ENCODE data around the gene CXorf38.

DNA sequence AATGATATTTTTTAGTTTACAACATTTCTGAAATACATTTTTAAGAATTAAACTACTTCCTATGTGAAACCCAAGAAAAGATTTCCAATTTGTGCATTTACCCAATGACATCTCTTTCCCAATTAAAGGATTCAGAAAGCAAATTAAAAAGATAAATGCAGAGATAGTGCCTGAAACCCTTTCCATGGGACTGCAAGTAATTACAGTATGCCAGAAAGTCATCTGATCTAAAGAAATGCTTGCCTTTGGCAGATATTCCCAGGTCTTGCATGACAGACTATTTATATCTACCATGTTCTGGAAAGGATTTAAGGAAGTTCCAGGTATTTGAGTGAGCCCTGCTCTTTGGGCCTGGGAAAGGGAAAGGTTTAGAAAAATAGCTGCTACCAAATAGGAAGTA lies 41.6 kb upstream of the CXorf38 start:
- TF ChIP-seq TAF1 (IDR thresholded peaks at IDR 0.05; ENCODE audit: low read depth), result no peak
- TF ChIP-seq RAD21 (IDR thresholded peaks at IDR 0.05; ENCODE audit: low read depth), result no peak
- TF ChIP-seq REST (IDR thresholded peaks at IDR 0.05; ENCODE audit: low read depth), result no peak
- TF ChIP-seq CEBPB (IDR thresholded peaks at IDR 0.05), result no peak
- no peak for TF ChIP-seq USF1 (IDR thresholded peaks at IDR 0.05)
- no peak for TF ChIP-seq YY1 (IDR thresholded peaks at IDR 0.05; ENCODE audit: low read depth)

Data from Ishikawa (cell line).